Activated T-cell treated with anti-CD3 and anti-CD28 coated beads, Interleukin-2, amount 50 U/mL, for 72 hours (primary cell): ENCODE data around the gene ESPNL. TPM values are rescaled to one million over a fixed set of nuclear protein-coding genes. Genes with fewer than 3 reads are reported as not detected.
"Not testable (repeated sequence)": the region's sequence is repeated elsewhere in the genome, so short reads cannot be mapped to it uniquely, and the experiment has no call there.

Source experiments
- ATAC-seq, 2 donors: fragments of 150-1000 bp; cut with Tn5 transposase; replicated peaks in 1 of 2; 2 replicates each; pipeline ENCODE4 v1.10.0; 2021; ENCODE audit warnings: moderate library complexity in 2 of 2, mild to moderate bottlenecking in 1 of 2
- DNase-seq, 2 donors: peaks; one replicate each; pipeline ENCODE4 v3.0.0; 2021 to 2022; ENCODE audit warnings: mixed read lengths in 1 of 2
- H3K27ac Mint-ChIP-seq: one replicate; pipeline ENCODE4 v1.8.0; 2022; ENCODE audit warnings: mild to moderate bottlenecking, moderate library complexity, mixed read lengths
- H3K27me3 Mint-ChIP-seq: one replicate; pipeline ENCODE4 v1.8.0; 2022; ENCODE audit warnings: low read depth, mixed read lengths
- H3K36me3 Mint-ChIP-seq, 2 donors: one replicate each; pipeline ENCODE4 v1.8.0; 2022; ENCODE audit warnings: mixed read lengths in 2 of 2, mild to moderate bottlenecking in 1 of 2; ENCODE audit not compliant: insufficient read depth in 2 of 2
- H3K4me1 Mint-ChIP-seq: one replicate; pipeline ENCODE4 v1.8.0; 2022; ENCODE audit warnings: low read depth, mixed read lengths
- H3K4me3 Mint-ChIP-seq, 2 donors: one replicate each; pipeline ENCODE4 v1.8.0; 2022; ENCODE audit warnings: mild to moderate bottlenecking in 2 of 2, mixed read lengths in 2 of 2, moderate library complexity in 2 of 2
- H3K9me3 Mint-ChIP-seq, 2 donors: one replicate each; pipeline ENCODE4 v1.8.0; 2022; ENCODE audit warnings: mixed read lengths in 2 of 2
- total RNA-seq, 2 donors: library from RNA; stranded (reverse); gene quantifications; one replicate each; pipeline ENCODE4 v1.2.3, GENCODE V29; 2022

Gene ESPNL
- under 1 TPM; 0.07 to 0.19 TPM for total RNA-seq

- ATAC-seq, result peak in 1 of 2 donors; percentile 11
- DNase-seq, result no peak
- Mint-ChIP-seq H3K27me3 (no peaks in the 10 kb centered on the region), H3K4me3 (no peak within 1 kb of the TSS), H3K4me1 (peaks cover 5% of the 10 kb centered on the region), H3K36me3 (peaks cover 0 to 4% of the 10 kb centered on the region in 2 donors), H3K27ac (peak within 1 kb of the TSS; percentile 16), H3K9me3 (no peaks in the 10 kb centered on the region)
Measured at GRCh38 chr2:238100049-238100820, at the start of gene ESPNL. Gene ESPNL, plus strand, starts transcription at chr2:238100340. Its CDS starts 80 bp downstream, at chr2:238100420.

GRCh38 chr2:238053191-238053776 is 46.9 kb upstream of the ESPNL start:
- H3K27ac Mint-ChIP-seq, result peak overlapping the region; percentile 47
- peaks cover 20% of the 10 kb centered on the region for H3K27me3 Mint-ChIP-seq
- H3K4me1 Mint-ChIP-seq, result peaks cover 5% of the 10 kb centered on the region
- ATAC-seq (no peak), DNase-seq (no peak)
- no peak overlapping the region for H3K4me3 Mint-ChIP-seq
- H3K36me3 Mint-ChIP-seq, result peaks cover 2 to 7% of the 10 kb centered on the region in 2 donors
- H3K9me3 Mint-ChIP-seq, result no peaks in the 10 kb centered on the region

- H3K36me3 Mint-ChIP-seq, result peaks cover 6 to 7% of the 10 kb centered on the region in 2 donors
- H3K27ac Mint-ChIP-seq, result no peak overlapping the region
- H3K4me3 Mint-ChIP-seq, result no peak overlapping the region
- H3K4me1 Mint-ChIP-seq, result peaks cover 17% of the 10 kb centered on the region
- no peak for ATAC-seq
- peaks cover 0 to 3% of the 10 kb centered on the region in 2 donors for H3K9me3 Mint-ChIP-seq
- peaks cover 20% of the 10 kb centered on the region for H3K27me3 Mint-ChIP-seq
- DNase-seq, result no peak
Measured at GRCh38 chr2:238055841-238056240, 44.3 kb upstream of the ESPNL start.

GRCh38 chr2:238057696-238058575 is 42.2 kb upstream of the ESPNL start:
- Mint-ChIP-seq H3K4me3 (peak overlapping the region in 1 of 2 donors; percentile 61), H3K36me3 (peaks cover 6 to 11% of the 10 kb centered on the region in 2 donors), H3K27me3 (peaks cover 20% of the 10 kb centered on the region), H3K4me1 (peaks cover 36% of the 10 kb centered on the region)
- not testable (repeated sequence) for ATAC-seq, H3K9me3 Mint-ChIP-seq, H3K27ac Mint-ChIP-seq, DNase-seq

GRCh38 chr2:238059505-238059904 is 40.6 kb upstream of the ESPNL start:
- Mint-ChIP-seq H3K27ac (peak overlapping the region; percentile 88), H3K4me1 (peaks cover 52% of the 10 kb centered on the region), H3K27me3 (peaks cover 20% of the 10 kb centered on the region), H3K36me3 (peaks cover 6 to 16% of the 10 kb centered on the region in 2 donors), H3K4me3 (peak overlapping the region; percentile 94 to 99), H3K9me3 (peaks cover 0 to 3% of the 10 kb centered on the region in 2 donors)
- DNase-seq (no peak), ATAC-seq (no peak)

- ATAC-seq (no peak), DNase-seq (no peak)
- H3K27ac Mint-ChIP-seq, result peak overlapping the region; percentile 88
- H3K4me3 Mint-ChIP-seq, result peak overlapping the region; percentile 94 to 99
- H3K4me1 Mint-ChIP-seq, result peaks cover 58% of the 10 kb centered on the region
- H3K27me3 Mint-ChIP-seq, result peaks cover 20% of the 10 kb centered on the region
- H3K9me3 Mint-ChIP-seq, result peaks cover 0 to 3% of the 10 kb centered on the region in 2 donors
- peaks cover 7 to 19% of the 10 kb centered on the region in 2 donors for H3K36me3 Mint-ChIP-seq
Measured at GRCh38 chr2:238060096-238060541, 40.0 kb upstream of the ESPNL start.

- peaks cover 18% of the 10 kb centered on the region for H3K27me3 Mint-ChIP-seq
- H3K4me3 Mint-ChIP-seq, result peak within 1 kb of the TSS; percentile 94 to 99
- H3K27ac Mint-ChIP-seq, result peak within 1 kb of the TSS; percentile 94
- H3K4me1 Mint-ChIP-seq, result peaks cover 60% of the 10 kb centered on the region
- H3K9me3 Mint-ChIP-seq, result peaks cover 0 to 3% of the 10 kb centered on the region in 2 donors
- ATAC-seq (peak; percentile 97), DNase-seq (peak; percentile 94 to 96)
- peaks cover 10 to 22% of the 10 kb centered on the region in 2 donors for H3K36me3 Mint-ChIP-seq
Measured at GRCh38 chr2:238060542-238061314, 39.4 kb upstream of the ESPNL start, which contains the start of gene SCLY. Gene SCLY, plus strand, starts transcription at chr2:238061001. Its CDS starts 54 bp downstream, at chr2:238061055.

GRCh38 chr2:238061315-238062202 is 38.6 kb upstream of the ESPNL start:
- Mint-ChIP-seq H3K36me3 (peaks cover 16 to 30% of the 10 kb centered on the region in 2 donors), H3K27ac (peak overlapping the region; percentile 94), H3K9me3 (peaks cover 6 to 7% of the 10 kb centered on the region in 2 donors), H3K27me3 (peaks cover 10% of the 10 kb centered on the region), H3K4me1 (peaks cover 68% of the 10 kb centered on the region), H3K4me3 (peak overlapping the region; percentile 94 to 99)
- ATAC-seq, result peak in 1 of 2 donors; percentile 2
- peak; percentile 19 to 23 for DNase-seq

- DNase-seq (no peak), ATAC-seq (no peak)
- peaks cover 26 to 43% of the 10 kb centered on the region in 2 donors for H3K36me3 Mint-ChIP-seq
- H3K9me3 Mint-ChIP-seq, result peaks cover 8 to 9% of the 10 kb centered on the region in 2 donors
- H3K27ac Mint-ChIP-seq, result no peak overlapping the region
- no peaks in the 10 kb centered on the region for H3K27me3 Mint-ChIP-seq
- H3K4me3 Mint-ChIP-seq, result peak overlapping the region; percentile 43 to 94
- peaks cover 83% of the 10 kb centered on the region for H3K4me1 Mint-ChIP-seq
Measured at GRCh38 chr2:238063414-238064189, 36.5 kb upstream of the ESPNL start.

GRCh38 chr2:238064376-238064775 is 35.8 kb upstream of the ESPNL start:
- Mint-ChIP-seq H3K36me3 (peaks cover 23 to 44% of the 10 kb centered on the region in 2 donors), H3K4me3 (peak overlapping the region; percentile 46 to 50), H3K27ac (no peak overlapping the region), H3K4me1 (peaks cover 86% of the 10 kb centered on the region), H3K27me3 (no peaks in the 10 kb centered on the region), H3K9me3 (peaks cover 6 to 9% of the 10 kb centered on the region in 2 donors)
- no peak for DNase-seq
- no peak for ATAC-seq
